Measurements from ENCODE around the gene LRRC4C.

The LRRC4C gene

DNA sequence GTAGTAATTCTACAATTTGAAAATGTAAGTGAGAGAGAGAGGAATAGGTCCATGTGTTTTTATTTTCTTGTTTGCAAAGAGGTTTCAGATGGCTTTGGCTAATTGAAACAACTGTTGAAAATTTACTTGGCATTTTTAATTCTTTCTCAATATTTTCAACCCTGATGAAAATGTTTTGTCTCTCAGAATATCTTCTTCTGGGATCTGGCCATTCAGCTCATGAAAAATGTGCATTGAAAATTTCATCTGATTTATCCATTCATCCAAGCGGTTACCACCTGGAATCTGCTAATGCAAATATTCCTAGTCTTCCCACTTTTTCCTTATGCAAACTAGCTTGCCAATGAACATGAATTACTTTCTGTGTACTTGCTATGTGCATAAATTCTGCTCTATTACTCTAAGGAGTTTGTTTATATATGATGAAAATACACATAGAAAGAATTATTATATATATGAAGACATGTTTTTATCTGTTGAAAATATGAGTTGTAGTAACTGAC, 621.2 kb downstream of the LRRC4C start:
- no peak for DNase-seq

DNA sequence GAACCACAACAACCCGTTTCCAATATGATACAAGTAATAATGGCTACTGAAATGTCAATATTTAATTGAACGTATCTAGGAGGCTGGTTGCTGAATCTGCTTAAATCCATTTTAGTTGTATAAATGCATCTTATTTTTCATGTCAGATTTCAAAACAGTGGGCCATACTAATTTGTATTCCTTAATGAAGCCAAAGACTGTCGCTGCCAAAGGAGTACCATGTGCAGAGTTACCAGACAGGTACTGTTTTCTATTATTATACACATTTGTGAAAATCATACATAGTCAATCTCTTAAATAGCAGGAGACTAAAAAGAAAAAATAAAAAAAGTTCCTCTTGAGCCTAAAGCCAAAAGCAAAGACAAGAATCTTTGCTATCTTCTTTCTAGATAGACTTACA, 632.3 kb downstream of the LRRC4C start:
- DNase-seq = no peak

DNA sequence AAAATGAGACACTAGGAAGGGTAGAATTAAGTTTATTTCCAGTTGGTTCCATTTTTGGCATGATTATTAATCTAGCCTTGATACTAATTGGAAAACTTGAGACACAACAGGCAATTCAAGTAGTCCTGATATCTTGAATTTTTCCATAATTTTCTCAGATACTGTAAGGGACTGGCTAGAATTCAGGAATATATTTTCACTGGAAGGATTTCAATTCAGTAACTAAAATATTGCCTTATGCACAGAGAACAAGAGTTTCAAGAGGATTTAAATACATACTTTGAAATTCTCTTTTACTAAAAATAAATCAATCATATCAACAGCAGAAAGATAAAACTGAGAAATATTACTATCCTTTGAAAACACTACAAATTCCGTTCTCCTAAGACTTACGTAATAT, 632.9 kb downstream of the LRRC4C start:
- no peak for DNase-seq

DNA sequence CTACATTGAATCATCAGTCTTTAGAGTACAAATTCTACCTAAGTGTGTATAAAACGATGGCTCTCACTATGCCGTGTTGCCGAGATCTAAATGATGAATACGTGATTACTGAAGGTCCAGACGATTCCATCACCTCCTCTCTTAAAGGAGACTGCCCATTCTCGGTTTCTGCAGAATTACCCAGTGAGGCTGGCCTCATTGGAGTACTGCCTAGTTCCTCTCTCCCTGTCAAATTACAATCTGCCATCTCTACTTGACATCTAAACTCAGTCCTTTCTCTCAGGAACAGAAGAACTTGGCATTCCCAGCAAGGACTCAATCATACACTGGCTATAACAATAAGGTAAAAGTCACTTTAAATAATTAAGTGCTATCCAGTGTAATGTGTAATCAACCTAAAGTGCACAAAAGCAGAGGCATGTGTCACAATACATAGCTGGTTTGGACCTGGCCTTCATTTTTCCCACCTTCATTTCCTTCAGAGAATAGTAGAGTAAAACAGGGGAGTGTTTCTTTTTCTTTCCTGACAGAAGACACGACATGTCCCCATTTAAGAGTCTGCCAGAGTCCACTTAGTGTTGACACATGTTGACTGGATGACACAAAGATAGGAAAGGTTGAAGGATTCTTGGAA, 634.1 kb downstream of the LRRC4C start:
- no peak for DNase-seq

DNA sequence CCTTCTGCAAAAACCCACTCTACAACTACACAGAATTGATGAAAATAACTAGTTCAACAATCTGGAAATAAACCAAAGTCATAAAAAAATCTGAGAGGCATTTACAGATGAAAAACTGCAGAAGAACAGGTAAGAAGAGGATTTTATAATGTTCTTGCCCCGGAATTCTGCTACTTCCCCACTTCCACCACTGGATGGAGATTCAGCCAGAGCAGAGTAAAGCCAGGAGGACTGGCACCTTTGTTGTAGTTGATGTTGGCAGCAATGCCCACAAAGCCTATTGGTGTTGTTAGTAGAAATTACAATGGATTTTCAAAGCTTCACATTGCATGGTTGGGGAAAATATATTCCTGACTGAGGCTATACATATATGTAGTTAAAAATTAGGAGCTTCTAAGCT, 640.2 kb downstream of the LRRC4C start:
- no peak for DNase-seq

DNA sequence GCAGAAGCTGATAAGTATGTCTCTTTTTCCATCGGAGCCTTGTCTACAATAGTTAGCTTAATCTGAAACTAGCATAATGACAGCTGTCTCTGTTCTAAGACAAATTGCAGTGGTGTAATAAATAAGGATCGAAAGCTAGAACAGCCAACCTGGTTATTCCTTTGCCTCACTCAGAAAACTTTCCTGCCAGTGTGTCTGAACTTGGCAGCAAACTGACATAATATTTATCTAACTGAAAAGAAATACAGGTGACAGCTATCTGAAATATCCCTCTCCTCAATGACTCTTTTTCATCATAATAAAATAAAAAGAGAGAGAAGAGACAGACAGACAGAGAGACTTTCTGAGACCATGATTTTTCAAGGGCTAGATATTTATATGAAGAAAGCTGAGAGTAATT, 642.5 kb downstream of the LRRC4C start:
- DNase-seq = no peak

DNA sequence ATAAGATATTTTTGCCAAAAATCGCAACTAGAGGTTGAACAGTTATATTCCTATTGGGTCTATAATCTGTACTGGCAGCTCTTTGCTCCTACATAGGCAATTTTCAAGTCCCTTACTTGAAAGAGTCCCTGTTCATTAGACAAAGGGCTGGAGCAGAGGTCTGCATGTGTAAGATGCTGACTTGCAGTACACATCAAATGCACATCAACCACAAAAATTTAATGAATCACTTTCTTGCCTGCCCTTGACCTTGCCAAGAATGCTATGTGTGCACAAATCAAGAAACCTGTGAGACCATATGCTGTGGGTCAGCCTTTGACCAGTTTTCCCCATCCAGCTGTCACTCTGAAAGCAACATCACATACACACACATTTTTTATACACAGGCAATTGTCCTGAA, 661.5 kb downstream of the LRRC4C start:
- no peak for DNase-seq

DNA sequence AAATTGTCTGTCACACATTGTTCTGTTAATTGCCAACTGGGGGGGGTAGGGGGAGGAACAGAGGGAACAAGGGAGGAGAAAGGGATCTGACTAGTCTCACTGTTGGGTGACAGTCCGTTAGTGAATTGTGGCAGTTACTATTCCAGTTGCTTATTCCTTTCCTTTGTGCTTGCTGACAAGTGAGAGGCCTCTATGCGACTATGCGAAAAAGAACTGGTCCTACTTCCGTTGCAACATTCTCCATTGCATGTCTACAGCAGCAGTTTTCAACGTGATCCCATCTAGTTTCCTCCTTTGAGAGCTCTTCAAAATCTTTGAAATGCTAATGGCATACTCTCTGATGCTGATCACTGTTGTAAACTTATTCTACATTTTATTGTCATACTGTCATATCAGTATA, 672.2 kb downstream of the LRRC4C start:
- no peak for DNase-seq

DNA sequence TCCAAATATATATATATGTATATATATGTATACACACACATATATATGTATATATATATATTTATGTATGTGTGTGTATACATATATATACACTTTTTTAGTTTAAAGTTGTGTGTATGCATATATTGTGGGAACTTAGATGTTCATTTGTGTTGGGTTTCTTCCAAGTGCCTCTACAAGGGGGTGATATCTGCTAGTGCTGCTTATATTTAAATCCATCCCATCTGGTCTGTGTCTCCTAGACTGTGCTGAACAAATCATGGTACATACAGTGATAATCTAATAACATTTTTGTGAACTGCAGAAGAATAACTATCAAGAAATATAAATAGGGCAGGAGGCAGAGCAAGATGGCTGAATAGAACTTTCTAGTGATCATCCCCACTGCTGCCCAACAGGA, 696.4 kb downstream of the LRRC4C start:
- no peak for DNase-seq

DNA sequence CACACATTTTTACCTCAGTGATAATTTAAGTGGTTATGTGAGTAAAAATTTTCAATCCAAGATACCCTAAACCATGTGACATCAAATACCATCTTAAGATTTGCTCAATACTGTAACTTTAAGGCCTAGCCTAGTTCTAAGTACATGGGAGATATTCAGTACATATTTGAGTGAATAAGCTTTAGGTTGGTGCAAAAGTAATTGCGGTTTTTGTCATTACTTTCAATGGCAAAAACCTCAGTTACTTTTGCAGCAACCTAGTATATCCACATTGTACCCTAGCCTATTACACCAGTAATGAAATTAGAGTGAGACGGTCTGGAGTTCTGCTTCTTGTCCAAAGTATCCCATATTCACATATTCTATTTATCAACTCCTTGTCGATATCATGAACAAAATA, 700.1 kb downstream of the LRRC4C start:
- DNase-seq = no peak

DNA sequence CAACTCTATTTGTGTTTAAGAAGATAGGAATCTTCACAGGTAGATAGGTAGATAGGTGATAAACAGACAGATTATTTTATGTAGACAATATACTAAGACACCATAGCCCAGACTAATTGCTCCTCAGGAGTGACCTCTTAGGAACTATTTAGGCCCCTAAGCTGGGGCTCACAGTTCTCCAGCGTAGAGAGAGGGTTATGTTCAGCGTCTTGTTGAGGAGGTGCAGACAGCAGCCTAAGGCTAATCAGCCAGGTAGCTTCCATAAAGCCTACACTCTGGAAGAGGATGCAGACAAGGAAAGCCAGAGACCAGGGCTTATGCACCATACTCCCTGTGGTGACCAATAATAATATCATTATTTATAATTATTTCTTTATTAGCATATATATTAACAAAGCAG, 705.2 kb downstream of the LRRC4C start:
- DNase-seq = no peak

DNA sequence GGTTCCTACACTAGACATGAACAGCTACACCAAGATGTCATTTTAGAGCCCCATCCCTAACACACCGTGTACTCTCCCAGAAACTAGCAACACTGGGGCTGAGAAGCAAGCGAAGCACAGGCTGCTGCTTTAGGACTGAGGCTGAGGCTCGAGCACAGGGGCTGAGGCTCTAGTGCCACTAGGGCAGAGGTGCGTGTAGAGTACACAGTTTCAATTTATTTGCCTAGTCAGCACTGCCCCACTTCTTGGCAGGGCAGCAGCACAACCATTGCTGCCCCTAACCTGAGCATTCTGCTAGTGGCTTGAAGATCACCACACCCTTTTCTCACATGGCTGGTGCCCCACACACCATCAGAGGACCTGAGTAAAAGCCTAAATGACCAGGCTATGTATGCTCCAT, 713.2 kb downstream of the LRRC4C start:
- no peak for DNase-seq

DNA sequence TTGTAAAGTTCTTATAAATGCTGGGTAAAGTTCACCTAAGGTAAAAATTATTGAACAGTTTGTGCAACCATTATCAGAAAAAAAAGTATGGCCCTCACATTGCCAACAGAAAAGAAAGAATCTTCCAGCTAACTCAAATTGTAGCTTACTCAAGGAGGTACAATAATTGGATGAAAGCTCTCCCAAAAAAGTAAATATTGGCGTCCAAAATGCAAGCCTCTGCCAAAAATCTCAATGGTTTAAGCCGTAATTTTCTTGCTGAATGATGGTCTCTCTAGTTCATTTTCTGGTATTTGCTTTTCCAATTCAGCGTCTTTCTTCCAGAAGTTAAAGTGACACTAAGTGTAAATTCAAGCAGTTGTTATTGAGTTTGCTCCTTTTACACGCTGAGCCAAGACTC, 727.3 kb downstream of the LRRC4C start:
- no peak for DNase-seq

DNA sequence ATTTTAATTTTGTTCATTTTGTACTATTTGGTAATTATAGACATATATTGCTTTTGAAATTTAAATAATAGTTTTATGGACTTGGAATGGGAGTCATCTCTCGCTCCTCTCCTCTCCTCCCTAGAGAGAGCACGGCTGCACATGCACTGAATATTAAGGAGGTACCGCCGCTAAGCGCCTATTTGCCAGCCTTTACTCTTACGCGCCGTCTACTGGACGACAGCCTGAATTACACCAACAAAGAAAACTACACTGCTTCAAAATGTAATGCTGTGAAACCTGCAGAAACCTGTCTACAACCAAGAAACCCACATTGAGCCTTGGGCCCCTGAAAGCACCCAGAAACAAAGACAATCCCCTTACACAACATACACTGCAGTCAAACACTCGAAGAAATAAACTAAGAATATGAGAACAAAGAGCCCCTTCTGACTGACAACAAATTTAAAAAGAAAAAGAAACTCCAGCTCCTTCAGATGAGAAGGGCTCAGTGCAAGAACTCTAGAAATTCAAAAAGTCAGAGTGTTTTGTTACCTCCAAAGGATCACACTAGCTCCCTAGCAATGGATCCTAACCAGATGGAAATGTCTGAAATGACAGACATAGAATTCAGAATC, 737.2 kb downstream of the LRRC4C start:
- DNase-seq = no peak

DNA sequence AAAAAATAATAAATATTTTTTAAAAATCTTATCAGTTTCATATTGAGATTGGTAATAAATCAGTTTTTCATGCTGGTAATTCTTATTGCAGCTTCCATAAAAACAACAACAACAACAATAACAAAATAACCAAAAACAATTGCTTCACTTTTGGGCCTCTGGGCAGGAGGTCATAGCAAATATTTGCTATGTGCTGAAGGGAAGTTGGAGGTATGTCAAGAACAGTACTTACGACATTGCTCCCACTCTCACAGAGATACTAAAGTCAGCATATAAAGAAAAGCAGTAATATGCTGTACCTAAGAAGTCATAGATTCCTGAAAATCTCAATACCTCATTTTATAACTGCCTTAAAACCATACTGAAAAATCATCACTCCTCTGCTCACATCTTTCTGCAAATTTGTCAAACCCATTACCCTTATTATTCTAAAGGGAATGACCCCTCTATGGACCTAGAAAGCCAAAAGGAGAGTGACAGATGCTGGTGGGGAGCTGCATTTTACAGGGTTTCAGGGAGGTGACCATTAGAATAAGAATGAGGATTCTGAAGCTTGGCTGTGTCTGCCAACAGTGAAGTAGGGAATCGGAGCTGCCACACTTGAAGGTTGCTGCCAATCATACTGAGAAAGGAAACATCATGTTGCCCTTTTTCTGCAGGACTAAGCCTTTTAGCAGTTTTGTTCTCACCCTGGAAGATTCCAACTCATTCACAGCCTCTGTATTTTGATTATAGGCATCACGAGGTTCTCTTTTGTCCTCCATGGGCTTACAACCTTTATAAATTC, 742.9 kb downstream of the LRRC4C start:
- no peak for DNase-seq

DNA sequence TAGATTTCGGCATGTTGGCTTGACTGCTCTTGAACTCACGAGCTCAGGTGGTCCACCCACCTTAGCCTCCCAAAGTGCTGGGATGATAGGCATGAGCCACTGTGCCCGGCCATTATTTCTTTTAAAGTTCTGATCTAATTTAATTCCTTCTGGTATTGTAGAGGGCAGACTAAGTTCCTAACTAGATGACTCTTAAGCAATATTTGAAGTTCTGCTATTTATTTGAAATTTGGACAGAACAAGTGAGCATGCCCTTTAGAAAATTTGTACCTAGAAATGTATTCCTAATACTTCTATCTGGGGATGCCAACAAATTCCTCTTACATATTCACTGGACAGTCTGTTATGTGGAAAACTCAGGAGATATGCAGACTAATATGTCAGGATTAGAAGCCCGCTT, 746.4 kb downstream of the LRRC4C start:
- no peak for DNase-seq

DNA sequence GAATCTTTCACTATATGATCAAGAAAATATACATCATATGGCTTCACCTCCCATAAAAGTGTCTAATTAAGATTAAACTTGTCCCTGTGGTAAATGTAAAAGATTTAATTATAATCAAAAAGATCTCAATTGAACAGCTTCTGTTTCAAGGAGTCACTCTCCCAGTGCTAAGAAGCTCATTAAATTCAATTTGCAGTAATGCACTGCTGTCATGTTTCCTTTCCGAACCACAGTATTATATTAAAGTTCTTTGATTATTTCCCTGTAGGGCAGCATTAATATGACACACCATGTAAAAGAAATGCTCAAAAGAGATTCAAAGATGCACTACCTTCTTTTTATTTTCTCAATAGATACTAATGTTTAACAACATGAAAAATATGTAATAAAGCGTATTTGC, 758.4 kb downstream of the LRRC4C start:
- DNase-seq = no peak

DNA sequence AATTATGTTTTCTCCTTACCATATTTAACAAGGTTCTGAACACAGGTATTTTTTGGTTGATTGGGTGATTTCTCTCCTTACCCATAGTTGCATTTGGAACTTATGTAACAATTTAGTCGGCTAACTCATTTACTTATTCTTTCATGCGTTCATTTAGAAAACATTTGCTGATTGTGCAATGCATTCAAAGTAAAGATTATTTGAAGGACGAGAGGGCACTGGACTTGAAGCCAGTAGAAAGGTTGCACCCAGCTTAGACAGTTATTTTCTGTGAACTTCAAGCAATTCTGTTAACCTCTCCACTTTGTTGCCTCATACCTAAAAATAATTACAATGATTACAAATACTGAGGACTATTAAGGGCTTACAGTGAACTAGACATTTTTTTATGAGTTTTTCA, 769.6 kb downstream of the LRRC4C start:
- no peak for DNase-seq

DNA sequence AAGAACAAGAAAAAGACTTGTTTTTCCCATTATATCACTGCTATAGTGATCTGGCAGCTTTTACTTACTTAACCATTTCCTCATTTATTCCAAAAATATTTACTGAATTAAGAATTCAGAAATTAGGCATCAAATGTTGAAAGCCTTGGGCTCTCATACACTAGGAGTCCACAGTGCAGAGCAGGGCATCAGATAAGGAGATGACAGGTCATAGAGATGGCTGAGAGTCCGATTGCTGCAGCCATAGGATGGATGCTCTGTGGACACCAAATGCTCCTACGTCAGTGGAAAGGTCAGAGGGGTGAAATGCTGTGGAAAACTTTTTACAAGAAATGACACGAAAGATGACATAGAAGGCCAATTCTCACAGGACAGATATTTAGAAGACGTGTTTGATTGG, 771.1 kb downstream of the LRRC4C start:
- DNase-seq = no peak

DNA sequence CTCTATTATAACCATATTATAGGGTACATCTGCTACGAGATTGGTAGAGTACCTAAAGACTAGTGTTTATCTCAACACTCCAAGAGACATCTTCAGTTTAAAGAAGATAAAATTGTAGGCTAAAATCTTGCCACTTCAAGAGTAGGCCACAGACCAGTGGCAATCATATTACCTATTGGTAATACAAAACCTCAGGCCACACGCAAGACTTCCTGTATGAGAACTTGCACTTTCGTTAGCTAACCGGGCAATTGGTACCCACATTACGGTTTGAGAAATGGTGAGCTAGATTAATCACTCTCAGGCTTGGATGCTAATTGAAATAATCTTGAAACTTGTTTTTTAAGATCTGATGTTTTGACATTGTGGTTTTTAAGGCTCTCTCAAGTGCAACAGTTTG, 772.7 kb downstream of the LRRC4C start:
- DNase-seq = no peak

DNA sequence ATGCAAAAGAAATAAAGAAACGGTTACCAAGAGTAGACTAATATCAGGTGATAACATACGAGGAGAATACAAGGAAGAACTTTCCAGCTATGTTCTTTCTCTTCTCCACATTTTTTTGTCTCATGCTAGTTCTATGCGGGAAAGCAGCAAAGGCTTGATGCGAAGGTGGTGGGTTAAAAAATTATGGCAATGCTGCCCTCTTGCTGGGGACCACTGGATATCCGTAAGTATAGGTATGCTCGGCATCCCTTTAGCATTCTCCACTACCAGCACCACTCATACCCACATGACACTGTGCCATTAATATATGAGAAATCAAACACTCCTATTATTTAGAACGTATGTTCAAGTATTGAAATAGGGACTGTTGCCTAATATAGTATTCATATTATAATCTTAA, 776.4 kb downstream of the LRRC4C start:
- no peak for DNase-seq

DNA sequence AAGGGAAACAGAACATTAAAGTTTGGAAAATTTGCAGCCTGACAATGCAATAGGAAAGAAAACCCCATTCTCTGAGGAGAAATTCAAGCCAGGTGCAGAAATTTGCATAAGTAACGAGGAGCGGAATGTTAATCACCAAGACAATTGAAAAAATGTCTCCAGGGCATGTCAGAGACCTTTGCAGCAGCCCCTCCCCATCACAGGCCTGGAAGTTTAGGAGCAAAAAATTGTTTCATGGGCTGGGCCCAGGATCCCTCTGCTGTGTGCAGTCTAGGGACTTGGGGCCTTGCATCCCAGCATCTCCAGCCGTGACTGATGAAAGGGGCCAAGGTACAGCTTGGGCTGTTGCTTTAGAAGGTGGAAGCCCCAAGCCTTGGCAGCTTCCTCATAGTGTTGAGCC, 780.2 kb downstream of the LRRC4C start:
- DNase-seq = no peak

DNA sequence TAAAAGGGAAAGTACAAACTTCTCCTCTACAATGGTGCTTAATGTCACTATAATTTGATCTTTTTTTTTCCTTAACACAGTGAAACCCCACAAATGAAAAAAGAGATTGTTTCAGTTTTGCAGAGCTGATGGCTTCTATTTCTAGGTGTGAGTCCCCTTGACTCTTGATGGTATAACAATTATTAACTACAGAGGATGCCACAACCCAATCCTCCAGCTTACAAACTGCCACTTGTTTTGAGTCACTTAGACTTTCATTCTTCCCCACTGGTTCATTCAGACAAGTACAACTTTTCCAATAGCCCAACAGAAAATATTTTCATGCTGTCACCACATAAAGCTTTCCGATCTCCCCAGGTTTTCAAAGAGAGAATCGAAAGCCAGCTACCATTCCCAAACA, 812.2 kb downstream of the LRRC4C start:
- no peak for DNase-seq

DNA sequence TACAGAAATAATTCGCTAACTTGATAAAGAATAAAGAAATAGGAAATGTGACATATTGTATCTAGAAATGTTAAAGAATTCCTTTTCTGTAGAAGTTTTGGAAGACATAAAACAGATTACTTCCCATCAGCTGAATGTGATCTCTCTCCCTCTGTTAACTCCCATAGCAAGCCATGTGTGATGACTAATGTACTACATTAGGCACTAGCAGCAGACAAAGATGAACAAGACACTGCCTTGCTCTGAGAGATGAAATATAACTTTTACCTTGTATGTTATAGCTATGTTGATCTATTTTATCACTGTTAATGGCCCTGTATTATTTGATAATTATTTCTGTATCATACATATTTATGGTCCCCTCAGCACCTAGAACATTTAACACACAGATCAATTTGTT, 817.2 kb downstream of the LRRC4C start:
- DNase-seq = no peak

Data from NCI-H2171 (cell line).